ENCODE results near the gene CDKN1B.

DNA sequence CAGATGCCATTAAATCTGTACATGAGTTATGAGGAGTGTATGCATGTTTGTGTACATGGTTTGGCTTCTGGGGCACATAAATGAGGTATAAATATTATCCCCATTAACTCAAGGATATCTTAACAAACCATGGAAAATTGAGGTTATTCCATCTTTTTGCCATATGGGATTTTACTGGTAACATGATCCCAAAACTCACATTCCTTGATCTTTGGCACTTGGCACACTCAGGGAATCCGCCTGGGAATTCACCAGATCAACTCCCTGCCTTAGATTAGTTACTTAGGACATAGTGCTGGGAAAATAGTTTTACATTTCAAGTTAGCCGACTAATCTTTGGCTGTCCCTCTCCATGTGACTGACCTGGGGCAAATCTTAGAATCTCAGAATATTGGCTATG is 16.9 kb downstream of the CDKN1B start:
- TF ChIP-seq CTCF (conservative IDR thresholded peaks at IDR 0.05; ENCODE audit: low read length) (no peak), EZH2phosphoT487 (IDR thresholded peaks at IDR 0.05; ENCODE audit: borderline replicate concordance) (no peak)
